ENCODE results near the gene MAP3K7CL.

GRCh38 chr21:29125979-29126378, 4.5 kb upstream of the MAP3K7CL start:
- TF ChIP-seq, protein P1, sequence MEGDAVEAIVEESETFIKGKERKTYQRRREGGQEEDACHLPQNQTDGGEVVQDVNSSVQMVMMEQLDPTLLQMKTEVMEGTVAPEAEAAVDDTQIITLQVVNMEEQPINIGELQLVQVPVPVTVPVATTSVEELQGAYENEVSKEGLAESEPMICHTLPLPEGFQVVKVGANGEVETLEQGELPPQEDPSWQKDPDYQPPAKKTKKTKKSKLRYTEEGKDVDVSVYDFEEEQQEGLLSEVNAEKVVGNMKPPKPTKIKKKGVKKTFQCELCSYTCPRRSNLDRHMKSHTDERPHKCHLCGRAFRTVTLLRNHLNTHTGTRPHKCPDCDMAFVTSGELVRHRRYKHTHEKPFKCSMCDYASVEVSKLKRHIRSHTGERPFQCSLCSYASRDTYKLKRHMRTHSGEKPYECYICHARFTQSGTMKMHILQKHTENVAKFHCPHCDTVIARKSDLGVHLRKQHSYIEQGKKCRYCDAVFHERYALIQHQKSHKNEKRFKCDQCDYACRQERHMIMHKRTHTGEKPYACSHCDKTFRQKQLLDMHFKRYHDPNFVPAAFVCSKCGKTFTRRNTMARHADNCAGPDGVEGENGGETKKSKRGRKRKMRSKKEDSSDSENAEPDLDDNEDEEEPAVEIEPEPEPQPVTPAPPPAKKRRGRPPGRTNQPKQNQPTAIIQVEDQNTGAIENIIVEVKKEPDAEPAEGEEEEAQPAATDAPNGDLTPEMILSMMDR (optimal IDR thresholded peaks at IDR 0.05 in 1 of 3, IDR thresholded peaks at IDR 0.05 in 1 of 3, conservative IDR thresholded peaks at IDR 0.05 in 1 of 3; ENCODE audit: extremely low read depth in 1 of 3, insufficient read depth in 2 of 3, low read length in 3 of 3): no peak
- no peak for TF ChIP-seq EZH2 (IDR thresholded peaks at IDR 0.05; ENCODE audit: low read length)

Data from keratinocyte (primary cell).